ENCODE measurements around the gene SLC17A9.

DNA sequence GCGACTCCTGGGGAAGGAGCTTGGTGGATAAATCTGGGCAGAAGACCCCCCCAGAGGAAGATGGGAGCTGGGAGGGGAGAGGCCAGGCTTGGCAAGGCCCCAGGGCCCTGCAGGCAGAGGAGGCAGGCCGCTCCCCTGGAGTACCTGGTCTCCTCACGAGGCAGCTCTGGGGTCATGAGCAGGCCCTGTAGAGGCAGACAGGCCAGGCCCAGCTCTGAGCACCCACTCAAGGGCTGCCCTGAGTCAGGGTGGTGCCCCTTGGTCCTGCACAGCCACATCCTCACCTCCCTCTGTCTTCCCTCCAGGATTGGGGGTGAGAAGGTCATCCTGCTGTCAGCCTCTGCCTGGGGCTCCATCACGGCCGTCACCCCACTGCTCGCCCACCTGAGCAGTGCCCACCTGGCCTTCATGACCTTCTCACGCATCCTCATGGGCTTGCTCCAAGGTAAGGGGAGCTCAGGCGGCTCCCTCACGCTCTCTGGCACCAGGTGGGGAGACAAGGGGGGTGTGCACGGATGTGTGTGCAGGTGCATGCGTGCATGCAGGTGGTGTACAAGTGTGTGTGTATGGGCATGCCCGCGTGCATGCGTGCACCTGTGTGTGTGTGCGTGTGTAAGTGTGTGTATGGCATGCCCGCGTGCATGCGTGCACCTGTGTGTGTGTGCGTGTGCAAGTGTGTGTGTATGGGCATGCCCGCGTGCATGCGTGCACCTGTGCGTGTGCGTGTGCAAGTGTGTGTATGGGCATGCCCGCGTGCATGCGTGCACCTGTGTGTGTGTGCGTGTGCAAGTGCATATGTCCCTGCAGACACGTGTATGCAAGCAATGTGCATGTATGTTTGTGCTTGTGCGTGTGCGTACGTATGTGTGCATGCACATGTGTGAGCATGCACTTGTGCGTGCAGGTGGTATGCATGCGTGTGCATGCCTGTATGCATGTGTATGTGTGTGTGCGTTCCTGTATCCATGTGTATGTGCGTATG is 4.9 kb downstream of the SLC17A9 start:
- TF ChIP-seq BRCA1 (IDR thresholded peaks at IDR 0.05; ENCODE audit: low read depth, low read length), result no peak
- TF ChIP-seq, protein P1, sequence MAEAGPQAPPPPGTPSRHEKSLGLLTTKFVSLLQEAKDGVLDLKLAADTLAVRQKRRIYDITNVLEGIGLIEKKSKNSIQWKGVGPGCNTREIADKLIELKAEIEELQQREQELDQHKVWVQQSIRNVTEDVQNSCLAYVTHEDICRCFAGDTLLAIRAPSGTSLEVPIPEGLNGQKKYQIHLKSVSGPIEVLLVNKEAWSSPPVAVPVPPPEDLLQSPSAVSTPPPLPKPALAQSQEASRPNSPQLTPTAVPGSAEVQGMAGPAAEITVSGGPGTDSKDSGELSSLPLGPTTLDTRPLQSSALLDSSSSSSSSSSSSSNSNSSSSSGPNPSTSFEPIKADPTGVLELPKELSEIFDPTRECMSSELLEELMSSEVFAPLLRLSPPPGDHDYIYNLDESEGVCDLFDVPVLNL (IDR thresholded peaks at IDR 0.05; ENCODE audit: low read depth, low read length), result no peak
- TF ChIP-seq NFIC (IDR thresholded peaks at IDR 0.05; ENCODE audit: low read depth, low read length), result no peak
- no peak for TF ChIP-seq ZZZ3 (IDR thresholded peaks at IDR 0.05; ENCODE audit: control insufficient read depth, insufficient read length, low read depth)
- TF ChIP-seq POLR2A (IDR thresholded peaks at IDR 0.05; ENCODE audit: low read depth, low read length), result peak; percentile 57
- TF ChIP-seq BCL11A (IDR thresholded peaks at IDR 0.05; ENCODE audit: low read depth, low read length), result no peak
- TF ChIP-seq, protein P2, sequence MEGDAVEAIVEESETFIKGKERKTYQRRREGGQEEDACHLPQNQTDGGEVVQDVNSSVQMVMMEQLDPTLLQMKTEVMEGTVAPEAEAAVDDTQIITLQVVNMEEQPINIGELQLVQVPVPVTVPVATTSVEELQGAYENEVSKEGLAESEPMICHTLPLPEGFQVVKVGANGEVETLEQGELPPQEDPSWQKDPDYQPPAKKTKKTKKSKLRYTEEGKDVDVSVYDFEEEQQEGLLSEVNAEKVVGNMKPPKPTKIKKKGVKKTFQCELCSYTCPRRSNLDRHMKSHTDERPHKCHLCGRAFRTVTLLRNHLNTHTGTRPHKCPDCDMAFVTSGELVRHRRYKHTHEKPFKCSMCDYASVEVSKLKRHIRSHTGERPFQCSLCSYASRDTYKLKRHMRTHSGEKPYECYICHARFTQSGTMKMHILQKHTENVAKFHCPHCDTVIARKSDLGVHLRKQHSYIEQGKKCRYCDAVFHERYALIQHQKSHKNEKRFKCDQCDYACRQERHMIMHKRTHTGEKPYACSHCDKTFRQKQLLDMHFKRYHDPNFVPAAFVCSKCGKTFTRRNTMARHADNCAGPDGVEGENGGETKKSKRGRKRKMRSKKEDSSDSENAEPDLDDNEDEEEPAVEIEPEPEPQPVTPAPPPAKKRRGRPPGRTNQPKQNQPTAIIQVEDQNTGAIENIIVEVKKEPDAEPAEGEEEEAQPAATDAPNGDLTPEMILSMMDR (IDR thresholded peaks at IDR 0.05 in 2 of 3, conservative IDR thresholded peaks at IDR 0.05 in 1 of 3; ENCODE audit: control insufficient read depth in 2 of 3, extremely low read depth in 1 of 3, insufficient read depth in 1 of 3, low read depth in 3 of 3, low read length in 3 of 3), result no peak
